ENCODE data around the gene TEX264.

The TEX264 gene

DNA sequence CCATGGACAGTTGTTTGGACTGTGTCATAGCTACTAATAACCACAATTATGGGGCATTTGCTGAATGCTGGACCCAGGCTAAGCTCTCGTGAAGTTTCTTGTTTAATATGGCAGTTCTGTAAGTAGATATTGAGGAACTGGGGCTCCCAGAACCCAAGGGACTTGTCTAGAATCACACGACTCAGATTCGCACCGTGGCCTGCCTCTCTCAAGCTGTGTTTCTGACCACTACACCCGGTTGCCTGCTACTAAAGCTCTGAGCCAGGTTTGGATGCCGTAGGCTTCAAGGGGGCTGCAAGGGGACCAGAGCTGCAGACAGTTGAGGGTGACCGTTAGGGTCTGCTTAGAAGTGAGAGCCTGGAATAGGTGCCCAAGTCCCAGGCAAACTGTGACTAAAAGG is 11.5 kb downstream of the TEX264 start:
- peaks cover 28% of the 10 kb centered on the region for H3K4me1 ChIP-seq (ENCODE audit: control insufficient read depth, insufficient read depth, low read length, poor library complexity, severe bottlenecking)
- peaks cover 22% of the 10 kb centered on the region for H3K36me3 ChIP-seq (ENCODE audit: control insufficient read depth, insufficient read depth, low read length)
- WGBS, 2 experiments (ENCODE audit: insufficient coverage in 2 of 2): 80 to 85% methylated on average over 5 to 7 of the region's 7 CpGs
- H3K9me3 ChIP-seq (ENCODE audit: control insufficient read depth, low read length): no peaks in the 10 kb centered on the region
- no peak overlapping the region for H3K4me3 ChIP-seq (ENCODE audit: extremely low read depth, insufficient read depth, low read length, poor library complexity, severe bottlenecking)
- H3K27ac ChIP-seq (ENCODE audit: low read depth, low read length, severe bottlenecking): no peak overlapping the region

DNA sequence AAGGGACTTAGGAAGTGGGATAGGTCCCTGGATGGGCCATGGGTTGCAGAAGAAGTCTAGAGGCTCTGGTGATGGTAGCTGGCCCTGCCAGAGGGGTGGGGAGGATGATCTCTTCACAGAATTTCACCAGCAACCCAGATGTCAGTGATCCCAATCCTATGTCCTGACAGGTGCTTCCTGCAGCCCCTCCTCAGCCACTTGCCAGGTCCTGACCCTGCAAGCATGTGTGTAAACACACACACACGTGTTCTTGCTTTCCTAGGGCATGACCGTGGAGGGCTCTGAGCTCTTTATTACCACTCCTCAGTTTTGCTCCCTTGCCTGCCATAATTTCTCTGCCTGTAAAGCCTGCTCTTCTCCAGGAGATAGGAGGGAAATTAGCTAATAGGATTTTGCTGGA is 12.5 kb downstream of the TEX264 start:
- no peak overlapping the region for H3K27ac ChIP-seq (ENCODE audit: low read depth, low read length, severe bottlenecking)
- no peaks in the 10 kb centered on the region for H3K9me3 ChIP-seq (ENCODE audit: control insufficient read depth, low read length)
- peaks cover 28% of the 10 kb centered on the region for H3K36me3 ChIP-seq (ENCODE audit: control insufficient read depth, insufficient read depth, low read length)
- peaks cover 33% of the 10 kb centered on the region for H3K4me1 ChIP-seq (ENCODE audit: control insufficient read depth, insufficient read depth, low read length, poor library complexity, severe bottlenecking)
- H3K4me3 ChIP-seq (ENCODE audit: extremely low read depth, insufficient read depth, low read length, poor library complexity, severe bottlenecking): no peak overlapping the region
- 81% methylated on average over 2 of the region's 2 CpGs; no CpG with 5 or more reads in 1 of the 2 experiments for WGBS, 2 experiments (ENCODE audit: insufficient coverage in 2 of 2)

GRCh38 chr3:51684971-51685751 is 14.1 kb downstream of the TEX264 start:
- Histone ChIP-seq H3K27ac (ENCODE audit: low read depth, low read length, severe bottlenecking) (no peak overlapping the region), H3K4me3 (ENCODE audit: extremely low read depth, insufficient read depth, low read length, poor library complexity, severe bottlenecking) (no peak overlapping the region), H3K9me3 (ENCODE audit: control insufficient read depth, low read length) (no peaks in the 10 kb centered on the region), H3K4me1 (ENCODE audit: control insufficient read depth, insufficient read depth, low read length, poor library complexity, severe bottlenecking) (peaks cover 33% of the 10 kb centered on the region), H3K36me3 (ENCODE audit: control insufficient read depth, insufficient read depth, low read length) (peaks cover 35% of the 10 kb centered on the region)
- WGBS, 2 experiments (ENCODE audit: insufficient coverage in 2 of 2): 81 to 88% methylated on average over 5 to 6 of the region's 7 CpGs

DNA sequence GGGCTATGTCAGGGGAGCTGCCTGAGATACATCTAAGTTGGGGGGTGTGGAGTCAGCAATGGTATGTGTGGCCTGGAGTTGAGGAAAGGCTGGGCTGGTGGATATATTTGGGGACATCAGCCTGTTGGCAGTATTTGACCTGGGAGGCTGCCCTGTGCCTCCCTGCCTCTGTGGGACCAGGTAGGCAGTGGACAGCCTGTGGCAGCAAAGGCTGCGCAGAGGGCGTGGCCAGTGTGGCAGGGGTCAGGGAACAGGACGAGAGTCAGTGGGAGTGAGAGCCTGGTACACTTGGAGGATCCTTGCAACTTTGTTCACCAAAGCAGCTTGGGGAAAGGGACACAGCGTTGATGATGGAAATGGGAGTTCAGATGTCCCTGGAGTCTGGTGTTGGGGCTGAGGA is 15.0 kb downstream of the TEX264 start:
- WGBS, 2 experiments (ENCODE audit: insufficient coverage in 2 of 2): 88 to 98% methylated on average over 4 of the region's 4 CpGs
- Histone ChIP-seq H3K4me3 (ENCODE audit: extremely low read depth, insufficient read depth, low read length, poor library complexity, severe bottlenecking) (no peak overlapping the region), H3K27ac (ENCODE audit: low read depth, low read length, severe bottlenecking) (peak overlapping the region; percentile 4), H3K9me3 (ENCODE audit: control insufficient read depth, low read length) (no peaks in the 10 kb centered on the region), H3K36me3 (ENCODE audit: control insufficient read depth, insufficient read depth, low read length) (peaks cover 35% of the 10 kb centered on the region), H3K4me1 (ENCODE audit: control insufficient read depth, insufficient read depth, low read length, poor library complexity, severe bottlenecking) (peaks cover 33% of the 10 kb centered on the region)

DNA sequence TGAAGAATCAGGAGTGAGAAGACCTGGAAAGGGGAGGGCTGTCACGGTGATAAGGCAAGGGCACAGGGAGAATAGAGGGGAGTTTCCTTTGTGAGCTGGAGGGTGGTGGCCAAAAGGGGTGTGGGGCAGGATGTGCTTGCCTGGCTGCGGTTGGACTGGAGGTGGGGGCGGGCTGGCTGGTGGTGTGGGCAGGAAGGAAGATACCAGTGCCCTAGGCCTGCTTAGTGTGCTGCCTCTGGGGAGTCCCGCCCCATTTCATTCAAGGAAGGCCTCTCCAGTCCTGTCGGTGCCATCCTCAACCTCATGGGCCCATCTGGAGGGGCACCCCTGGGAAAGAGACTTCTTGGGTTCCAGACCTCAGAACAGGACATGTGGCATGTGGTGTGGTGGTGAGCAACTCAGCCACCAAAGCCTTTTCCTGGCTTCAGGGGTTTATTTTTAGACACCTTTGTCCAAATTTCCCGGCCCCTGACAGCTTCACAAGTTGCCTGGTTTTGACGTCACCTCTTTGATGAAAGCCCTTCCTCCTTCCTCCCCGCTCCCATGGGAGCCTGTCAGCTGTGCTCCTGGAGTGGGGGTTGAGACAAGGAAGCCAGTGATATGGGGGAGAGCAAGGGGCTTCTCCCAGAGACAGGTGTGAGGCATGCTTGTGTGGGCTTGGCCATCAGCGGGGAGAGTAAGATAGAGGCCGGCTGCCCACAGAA is 15.6 kb downstream of the TEX264 start:
- no peak overlapping the region for H3K27ac ChIP-seq (ENCODE audit: low read depth, low read length, severe bottlenecking)
- WGBS, 2 experiments (ENCODE audit: insufficient coverage in 2 of 2): 82 to 87% methylated on average over 5 of the region's 10 CpGs
- peaks cover 31% of the 10 kb centered on the region for H3K4me1 ChIP-seq (ENCODE audit: control insufficient read depth, insufficient read depth, low read length, poor library complexity, severe bottlenecking)
- no peaks in the 10 kb centered on the region for H3K9me3 ChIP-seq (ENCODE audit: control insufficient read depth, low read length)
- no peak overlapping the region for H3K4me3 ChIP-seq (ENCODE audit: extremely low read depth, insufficient read depth, low read length, poor library complexity, severe bottlenecking)
- H3K36me3 ChIP-seq (ENCODE audit: control insufficient read depth, insufficient read depth, low read length): peaks cover 35% of the 10 kb centered on the region

GRCh38 chr3:51687431-51688205 is 16.6 kb downstream of the TEX264 start:
- WGBS, 2 experiments (ENCODE audit: insufficient coverage in 2 of 2): 91 to 92% methylated on average over 11 to 14 of the region's 14 CpGs
- Histone ChIP-seq H3K27ac (ENCODE audit: low read depth, low read length, severe bottlenecking) (no peak overlapping the region), H3K4me1 (ENCODE audit: control insufficient read depth, insufficient read depth, low read length, poor library complexity, severe bottlenecking) (peaks cover 29% of the 10 kb centered on the region), H3K9me3 (ENCODE audit: control insufficient read depth, low read length) (no peaks in the 10 kb centered on the region), H3K4me3 (ENCODE audit: extremely low read depth, insufficient read depth, low read length, poor library complexity, severe bottlenecking) (no peak overlapping the region), H3K36me3 (ENCODE audit: control insufficient read depth, insufficient read depth, low read length) (peaks cover 35% of the 10 kb centered on the region)

DNA sequence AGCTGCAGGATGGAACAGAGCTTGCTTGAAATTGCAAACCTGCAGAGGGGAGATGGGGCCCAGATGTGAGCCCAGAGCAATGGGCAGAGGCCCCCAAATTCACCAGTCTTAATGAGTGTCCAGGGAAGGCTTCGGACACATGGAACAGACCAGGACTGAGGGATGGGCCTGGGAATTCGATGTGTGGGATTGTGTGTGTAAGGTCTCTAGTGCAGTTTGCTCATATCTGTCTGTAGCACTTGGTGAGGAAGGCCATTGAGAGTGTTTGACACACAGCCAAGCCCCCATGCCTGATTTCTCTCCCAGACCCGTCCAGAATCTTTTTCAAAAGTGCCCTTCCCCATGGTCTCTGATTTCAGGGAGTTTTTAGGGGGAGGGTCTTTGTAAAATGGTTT is 17.2 kb downstream of the TEX264 start:
- WGBS, 2 experiments (ENCODE audit: insufficient coverage in 2 of 2): 94 to 100% methylated on average over 2 of the region's 3 CpGs
- no peak overlapping the region for H3K27ac ChIP-seq (ENCODE audit: low read depth, low read length, severe bottlenecking)

DNA sequence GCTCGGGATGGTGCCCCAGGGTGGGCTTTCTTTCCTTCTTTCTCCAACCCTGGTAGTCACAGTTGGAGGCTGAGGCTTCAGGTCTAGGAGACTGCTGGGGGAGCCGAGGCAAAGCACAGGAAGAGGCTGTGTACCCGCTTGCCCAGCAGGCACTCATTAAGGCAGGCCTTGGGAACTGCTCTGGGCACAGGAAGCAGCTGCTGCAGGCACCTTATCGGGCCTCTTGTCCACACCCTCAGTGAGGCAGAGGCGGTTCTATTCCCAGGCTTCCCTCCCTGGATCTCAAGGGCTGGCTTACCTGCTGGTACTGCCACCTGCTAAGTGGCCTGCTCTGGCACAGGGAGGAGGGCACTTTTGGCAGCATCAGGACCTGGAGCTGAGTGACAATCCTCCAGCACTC is 20.0 kb downstream of the TEX264 start:
- WGBS, 2 experiments (ENCODE audit: insufficient coverage in 2 of 2): 90 to 91% methylated on average over 2 to 4 of the region's 5 CpGs

More for the DNA sequence above, 17.2 kb downstream of the TEX264 start:
- no peaks in the 10 kb centered on the region for H3K9me3 ChIP-seq (ENCODE audit: control insufficient read depth, low read length)
- no peak overlapping the region for H3K4me3 ChIP-seq (ENCODE audit: extremely low read depth, insufficient read depth, low read length, poor library complexity, severe bottlenecking)
- peaks cover 30% of the 10 kb centered on the region for H3K36me3 ChIP-seq (ENCODE audit: control insufficient read depth, insufficient read depth, low read length)
- H3K4me1 ChIP-seq (ENCODE audit: control insufficient read depth, insufficient read depth, low read length, poor library complexity, severe bottlenecking): peaks cover 29% of the 10 kb centered on the region

GRCh38 chr3:51691949-51692348 is 20.9 kb downstream of the TEX264 start:
- Histone ChIP-seq H3K36me3 (ENCODE audit: control insufficient read depth, insufficient read depth, low read length) (peaks cover 13% of the 10 kb centered on the region), H3K4me3 (ENCODE audit: extremely low read depth, insufficient read depth, low read length, poor library complexity, severe bottlenecking) (no peak overlapping the region), H3K4me1 (ENCODE audit: control insufficient read depth, insufficient read depth, low read length, poor library complexity, severe bottlenecking) (peaks cover 16% of the 10 kb centered on the region), H3K9me3 (ENCODE audit: control insufficient read depth, low read length) (no peaks in the 10 kb centered on the region), H3K27ac (ENCODE audit: low read depth, low read length, severe bottlenecking) (no peak overlapping the region)
- 20 to 57% methylated on average over 1 to 2 of the region's 3 CpGs for WGBS, 2 experiments (ENCODE audit: insufficient coverage in 2 of 2)

More for the DNA sequence above, 20.0 kb downstream of the TEX264 start:
- H3K4me1 ChIP-seq (ENCODE audit: control insufficient read depth, insufficient read depth, low read length, poor library complexity, severe bottlenecking): peaks cover 26% of the 10 kb centered on the region
- H3K4me3 ChIP-seq (ENCODE audit: extremely low read depth, insufficient read depth, low read length, poor library complexity, severe bottlenecking): no peak overlapping the region
- peaks cover 13% of the 10 kb centered on the region for H3K36me3 ChIP-seq (ENCODE audit: control insufficient read depth, insufficient read depth, low read length)
- no peak overlapping the region for H3K27ac ChIP-seq (ENCODE audit: low read depth, low read length, severe bottlenecking)
- H3K9me3 ChIP-seq (ENCODE audit: control insufficient read depth, low read length): no peaks in the 10 kb centered on the region

- WGBS, 2 experiments (ENCODE audit: insufficient coverage in 2 of 2): 86 to 87% methylated on average over 4 to 8 of the region's 8 CpGs
- peaks cover 13% of the 10 kb centered on the region for H3K36me3 ChIP-seq (ENCODE audit: control insufficient read depth, insufficient read depth, low read length)
- H3K9me3 ChIP-seq (ENCODE audit: control insufficient read depth, low read length): no peaks in the 10 kb centered on the region
- H3K4me3 ChIP-seq (ENCODE audit: extremely low read depth, insufficient read depth, low read length, poor library complexity, severe bottlenecking): no peak overlapping the region
- H3K4me1 ChIP-seq (ENCODE audit: control insufficient read depth, insufficient read depth, low read length, poor library complexity, severe bottlenecking): peaks cover 6% of the 10 kb centered on the region
- no peak overlapping the region for H3K27ac ChIP-seq (ENCODE audit: low read depth, low read length, severe bottlenecking)
Observed at GRCh38 chr3:51692980-51693395, 21.9 kb downstream of the TEX264 start.
